NCI-H2029 treated with DMSO at 0.1 percent for 48 hours (cell line): ENCODE measurements around the gene YBEY.

ENCODE experiments used
- DNase-seq: peaks from one replicate; lab custom pipeline; 2025; lab: John Stamatoyannopoulos, UW

The YBEY gene

DNA sequence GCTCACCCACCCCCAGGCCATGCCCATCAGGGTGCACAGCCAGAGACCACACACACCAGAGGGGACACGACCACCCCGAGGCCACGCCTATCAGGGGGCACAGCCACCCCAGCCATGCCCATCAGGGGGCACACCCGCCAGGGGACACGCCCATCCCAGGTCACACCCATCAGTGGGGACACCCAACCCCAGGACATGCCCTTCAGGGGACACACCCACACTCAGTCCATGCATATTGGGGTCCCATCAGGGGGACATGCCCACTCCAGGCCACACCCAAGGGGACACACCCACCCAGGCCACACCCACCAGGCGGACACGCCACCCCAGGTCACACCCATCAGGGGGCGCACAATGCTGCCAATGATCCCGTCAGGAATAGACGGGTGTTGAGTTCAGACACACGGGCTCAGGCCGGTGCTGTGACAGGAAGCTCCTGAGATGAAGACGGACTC, 21.4 kb upstream of the YBEY start:
- DNase-seq = no peak

- DNase-seq = no peak
Observed at GRCh38 chr21:46265736-46266525, 20.2 kb upstream of the YBEY start.

- DNase-seq = no peak
Observed at GRCh38 chr21:46266946-46267345, 19.2 kb upstream of the YBEY start.

DNA sequence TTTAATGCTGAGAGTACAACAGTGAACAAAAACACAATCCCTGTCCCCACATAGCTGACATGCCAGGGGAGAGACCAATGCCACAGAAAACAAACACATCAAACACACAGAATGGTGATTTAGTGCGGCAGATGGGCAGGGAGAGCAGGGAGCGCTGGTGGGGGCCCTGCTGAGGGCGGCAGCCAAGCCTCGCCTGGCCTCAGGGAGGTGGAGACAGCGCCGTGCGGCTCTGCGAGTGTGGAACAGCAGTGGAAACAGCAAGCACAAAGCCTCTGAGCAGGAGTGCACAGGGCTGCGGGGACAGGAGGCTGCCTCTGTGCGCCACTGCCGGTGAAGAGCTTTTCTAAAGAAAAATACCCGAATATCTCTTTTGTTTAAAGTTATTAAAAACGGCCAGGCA, 17.8 kb upstream of the YBEY start:
- DNase-seq = no peak

GRCh38 chr21:46269466-46269865, 16.7 kb upstream of the YBEY start:
- DNase-seq = no peak

GRCh38 chr21:46273341-46273740, 12.8 kb upstream of the YBEY start:
- DNase-seq = no peak

DNA sequence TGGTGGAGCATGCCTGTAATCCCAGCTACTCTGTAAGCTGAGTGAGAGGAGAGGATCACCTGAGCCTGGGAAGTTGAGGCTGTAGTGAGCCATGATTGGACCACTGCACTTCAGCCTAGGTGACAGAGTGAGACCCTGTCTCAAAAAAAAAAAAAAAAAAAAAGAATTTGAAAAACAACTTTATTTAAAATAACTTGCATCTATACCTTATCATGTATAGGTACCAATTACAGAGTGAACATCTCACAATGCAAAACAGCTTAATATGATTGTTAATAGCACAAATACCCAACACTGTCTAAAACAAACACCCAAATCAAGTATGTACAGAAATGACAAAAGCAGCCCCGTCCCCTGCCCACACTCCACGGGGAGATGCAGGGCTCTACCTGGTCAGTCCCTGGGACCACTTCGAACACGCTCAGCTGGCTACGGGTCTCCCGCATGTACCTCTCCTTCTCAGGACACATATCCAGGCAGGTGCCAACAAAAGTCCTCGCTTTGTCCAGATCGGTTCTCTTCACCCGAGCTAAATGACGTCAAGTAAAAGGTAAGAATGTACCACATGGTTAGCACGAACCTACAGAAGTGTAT, 11.2 kb upstream of the YBEY start:
- DNase-seq = no peak

DNA sequence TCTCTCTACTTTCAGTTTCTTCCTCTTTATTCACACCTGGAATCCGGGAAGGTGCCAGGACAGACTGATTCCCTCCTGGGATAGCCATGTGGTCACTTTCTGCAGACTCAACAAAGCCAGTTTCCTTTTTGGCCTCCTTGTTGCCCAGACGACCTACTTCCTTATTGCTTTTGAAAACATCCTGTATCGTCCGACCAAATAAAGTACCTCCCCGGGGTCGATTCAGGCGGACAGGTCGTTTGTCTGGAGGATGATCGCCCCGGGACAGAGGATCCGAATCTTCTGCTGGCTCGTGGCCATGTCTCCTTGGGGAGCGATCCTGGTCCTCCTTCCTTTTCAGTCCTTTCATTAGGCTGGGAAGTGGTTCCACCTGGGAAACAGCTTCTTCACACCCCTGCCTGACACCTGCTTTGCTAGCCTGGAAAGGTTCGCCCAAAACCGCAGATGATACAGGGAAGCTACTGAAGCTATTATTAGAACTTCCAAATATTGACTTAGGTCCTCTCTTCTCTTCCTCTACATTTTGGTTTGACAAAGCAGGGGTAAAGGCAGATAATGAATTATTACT, 2.0 kb upstream of the YBEY start:
- peak; percentile 65 for DNase-seq

DNA sequence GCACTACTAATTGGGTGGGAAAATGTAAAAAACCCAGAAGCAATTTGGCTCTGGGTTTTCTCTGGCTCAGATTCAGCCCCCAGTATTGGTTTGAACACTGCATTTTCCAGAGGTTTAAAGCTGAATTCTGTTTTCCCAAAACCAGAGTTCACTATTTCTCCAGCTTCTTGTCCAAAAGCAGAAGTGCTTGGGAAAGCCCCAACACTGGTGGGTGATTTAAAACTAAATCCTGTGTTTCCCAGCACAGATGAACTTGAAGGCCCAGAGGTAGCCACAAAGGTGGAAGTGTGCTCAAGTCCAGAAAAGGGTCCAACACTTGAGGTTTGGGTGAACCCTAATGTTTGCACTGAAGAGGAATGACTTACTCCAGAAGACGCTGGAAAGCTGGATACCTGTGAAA, 1.4 kb upstream of the YBEY start:
- DNase-seq = no peak

GRCh38 chr21:46285206-46285661, 908 bp upstream of the YBEY start, which contains the start of gene MCM3AP:
MCM3AP (minus strand) TSS chr21:46285611; CDS start chr21:46285286, 325 bp downstream.
- no peak for DNase-seq

GRCh38 chr21:46286648-46287002, 483 bp downstream of the YBEY start:
- DNase-seq = no peak

DNA sequence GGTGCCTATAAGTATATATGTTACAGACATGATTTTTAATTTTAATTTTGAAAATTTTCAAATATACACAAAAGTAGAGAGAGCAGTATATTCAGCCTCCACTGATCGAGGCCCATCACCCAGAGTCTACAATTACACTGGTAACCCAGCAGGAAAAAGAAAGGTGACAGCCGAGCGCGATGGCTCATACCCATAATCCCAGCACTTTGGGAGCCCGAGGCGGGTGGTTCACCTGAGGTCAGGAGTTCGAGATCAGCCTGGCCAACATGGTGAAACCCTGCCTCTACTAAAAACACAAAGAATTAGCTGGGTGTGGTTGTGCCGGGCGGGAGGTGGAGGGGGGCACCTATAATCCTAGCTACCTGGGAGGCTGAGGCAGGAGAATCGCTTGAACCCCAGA, 1.4 kb downstream of the YBEY start:
- DNase-seq = no peak

DNA sequence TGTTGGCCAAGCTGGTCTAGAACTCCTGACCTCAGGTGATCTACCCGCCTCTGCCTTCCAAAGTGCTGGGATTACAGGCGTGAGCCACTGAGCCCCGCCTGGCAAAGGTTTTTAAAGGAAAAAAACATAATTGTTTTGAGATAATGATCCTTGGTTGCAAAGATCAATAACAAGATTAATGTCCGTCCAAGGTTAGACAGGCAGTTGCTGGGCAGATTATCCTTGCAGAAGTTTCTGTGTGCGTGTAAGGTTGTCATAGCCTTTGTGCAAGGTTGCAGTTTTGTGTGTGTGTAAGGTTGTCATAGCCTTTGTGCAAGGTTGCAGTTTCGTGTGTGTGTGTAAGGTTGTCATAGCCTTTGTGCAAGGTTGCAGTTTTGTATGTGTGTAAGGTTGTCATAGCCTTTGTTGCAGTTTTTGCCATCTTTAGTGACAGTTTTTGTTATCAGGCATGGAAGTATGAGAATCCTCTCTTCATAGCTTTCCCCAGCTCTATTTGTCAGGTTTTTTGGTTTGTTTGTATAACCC, 3.6 kb downstream of the YBEY start:
- no peak for DNase-seq

- DNase-seq = no peak
Observed at GRCh38 chr21:46291561-46291960, 5.4 kb downstream of the YBEY start.

DNA sequence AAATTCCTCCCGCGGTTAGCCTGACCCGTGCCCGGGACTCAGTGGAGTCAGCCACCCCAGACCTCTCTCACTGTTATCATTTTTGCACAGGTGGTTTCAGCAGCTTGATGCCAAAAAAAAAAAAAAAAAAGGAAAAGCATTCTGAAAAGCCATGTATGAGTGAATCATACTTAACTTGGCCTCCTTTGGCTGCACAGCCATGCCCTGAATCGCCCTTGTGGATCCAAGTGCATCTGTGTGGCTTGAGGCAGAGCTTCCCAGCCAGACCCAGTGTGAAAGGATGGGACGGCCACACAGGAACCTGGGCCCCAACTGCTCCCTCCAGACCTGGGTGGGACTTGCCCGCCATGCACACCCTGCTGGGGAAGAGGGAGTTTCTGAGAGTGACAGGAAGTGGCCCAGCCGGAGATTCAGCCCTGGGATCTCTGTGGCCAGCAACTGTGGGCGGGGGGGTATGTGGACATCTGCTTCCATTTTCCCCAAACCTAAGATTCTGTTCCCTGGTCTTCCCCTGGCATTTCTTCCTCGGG, 8.6 kb downstream of the YBEY start:
- DNase-seq = no peak

DNA sequence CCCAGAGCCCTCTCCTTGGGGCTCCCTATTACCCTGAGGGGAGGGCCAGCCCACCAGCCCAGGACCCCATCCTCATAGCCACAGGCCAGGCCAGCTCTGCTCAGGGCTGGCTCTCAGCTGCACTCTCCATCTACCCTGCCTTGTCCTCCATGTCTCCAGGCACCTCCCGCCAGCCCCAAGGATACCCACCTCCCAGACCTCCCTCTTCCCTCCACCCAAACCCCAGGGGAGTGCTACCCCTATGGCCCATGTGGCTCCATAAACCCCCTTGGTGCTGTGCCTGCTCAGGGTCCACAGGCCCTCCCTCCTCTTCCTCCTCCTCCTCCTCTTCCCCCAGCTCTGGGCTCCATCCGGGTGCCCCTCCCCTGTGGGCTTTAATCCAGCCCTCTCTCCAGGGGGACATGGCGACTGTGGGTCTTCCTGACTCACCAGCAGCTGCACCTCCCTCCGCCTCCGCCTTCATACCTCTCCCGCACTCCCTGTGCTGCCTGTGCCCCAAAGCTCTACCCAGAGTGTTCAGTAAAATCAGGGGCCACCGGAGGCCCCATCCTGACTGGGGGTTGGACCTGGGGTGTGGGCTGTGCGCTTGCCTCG, 9.1 kb downstream of the YBEY start:
- DNase-seq = no peak

DNA sequence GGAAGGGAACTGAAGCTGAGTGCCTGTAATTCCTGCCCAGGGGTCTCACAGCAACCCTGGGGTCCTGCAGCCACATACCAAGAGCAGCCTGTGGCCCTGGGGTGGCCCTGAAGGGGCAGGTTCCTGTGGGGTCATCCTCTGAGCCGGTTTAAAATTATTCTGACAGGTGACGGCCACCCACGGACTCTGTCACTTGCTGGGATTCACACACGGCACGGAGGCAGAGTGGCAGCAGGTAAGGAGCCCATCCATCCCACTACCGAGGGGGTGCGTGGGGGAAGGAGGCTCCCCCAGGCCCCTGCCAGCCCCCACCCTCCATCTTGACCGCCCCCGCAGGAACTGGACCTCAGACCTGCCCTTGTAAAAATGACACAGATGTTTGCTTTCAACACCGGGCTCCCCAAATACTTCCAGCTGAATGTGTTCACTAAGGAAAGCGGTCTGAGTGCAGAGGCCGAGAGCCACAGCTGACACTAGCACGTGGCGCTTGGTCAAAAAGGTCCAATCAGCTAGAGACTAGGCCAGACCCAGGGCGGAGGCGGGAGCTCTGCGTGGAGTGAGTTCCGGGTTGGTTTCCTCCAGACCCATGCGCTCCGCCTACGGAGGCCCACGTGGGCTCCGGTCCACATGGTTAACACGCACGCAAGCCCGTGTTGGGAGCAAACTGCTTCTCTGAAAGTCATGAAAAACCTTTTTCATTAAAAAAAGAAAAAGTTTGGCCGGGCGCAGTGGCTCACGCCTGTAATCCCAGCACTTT, 10.0 kb downstream of the YBEY start:
- peak; percentile 61 for DNase-seq

GRCh38 chr21:46297338-46298271, 11.5 kb downstream of the YBEY start:
- no peak for DNase-seq

DNA sequence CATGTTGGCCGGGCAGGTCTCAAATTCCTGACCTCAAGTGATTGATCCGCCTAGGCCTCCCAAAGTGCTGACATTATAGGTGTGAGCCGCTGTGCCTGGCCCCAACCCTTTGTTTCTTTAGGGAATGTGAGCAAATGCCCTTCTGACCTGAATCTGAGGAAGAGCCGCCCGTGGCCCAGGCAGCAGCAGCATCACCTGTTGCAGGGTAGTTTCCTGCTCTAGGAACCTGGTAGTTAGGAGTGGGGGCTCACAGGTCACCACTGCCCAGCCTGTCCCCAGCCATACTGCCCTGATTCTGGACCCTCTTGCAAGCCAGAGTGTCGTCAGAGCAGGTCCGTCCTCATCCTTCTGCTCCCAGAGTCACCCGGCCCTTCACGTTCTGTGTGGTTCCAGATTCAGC, 13.0 kb downstream of the YBEY start:
- no peak for DNase-seq

- DNase-seq = no peak
Observed at GRCh38 chr21:46301759-46302158, 15.6 kb downstream of the YBEY start.

DNA sequence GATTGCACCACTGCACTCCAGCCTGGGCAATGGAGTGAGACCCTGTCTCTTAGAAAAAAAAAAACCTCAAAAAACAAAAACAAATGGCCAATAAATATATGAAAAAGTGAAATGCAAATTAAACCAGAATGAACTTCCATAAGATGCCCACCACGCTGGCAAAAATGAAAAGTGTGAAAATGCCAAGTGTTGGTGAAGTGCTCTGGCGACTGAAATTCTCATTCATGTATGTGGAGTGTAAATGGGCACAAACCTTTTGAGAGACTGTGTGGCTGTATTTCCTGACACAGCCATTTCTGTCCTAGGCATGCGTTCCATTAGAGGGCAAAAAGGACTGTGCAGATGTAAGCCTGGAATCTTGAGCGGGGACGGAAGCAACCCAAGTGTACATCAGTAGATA, 18.3 kb downstream of the YBEY start:
- no peak for DNase-seq
